ENCODE measurements around the gene HHIP. TPM values are rescaled to one million over a fixed set of nuclear protein-coding genes. Genes with fewer than 3 reads are reported as not detected.

HHIP gene
- total RNA-seq, 1 donor from 2014 or later, result 29.6 TPM

DNA sequence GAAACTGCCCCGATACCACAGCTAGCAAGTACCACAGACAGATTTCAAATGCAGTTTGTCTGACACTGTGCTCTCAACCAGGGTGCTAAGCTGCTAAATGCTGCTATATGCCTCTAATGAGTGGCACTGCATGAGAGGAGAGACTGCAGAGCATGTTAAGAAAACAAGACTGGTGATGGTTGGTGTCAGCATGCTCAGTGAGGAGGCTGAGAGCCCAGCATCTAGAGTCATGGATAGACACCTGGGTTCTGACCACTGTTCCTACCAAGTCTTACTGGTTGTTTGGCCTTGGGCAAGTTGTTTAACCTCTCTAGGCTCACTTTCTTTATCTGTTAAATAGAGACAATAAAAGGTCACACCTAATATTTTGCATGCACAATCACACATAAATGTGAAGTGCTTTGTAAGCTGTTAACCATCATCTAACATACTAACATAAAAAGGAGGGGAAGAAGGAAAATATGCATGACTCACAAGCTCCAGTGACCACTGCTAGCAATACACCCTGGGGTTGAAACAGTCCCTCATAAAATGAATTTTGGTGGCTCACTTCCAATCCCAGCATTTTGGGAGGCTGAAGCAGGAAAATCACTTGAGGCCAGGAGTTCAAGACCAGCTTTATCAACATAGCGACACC lies 20.7 kb downstream of the HHIP start:
- H3K27me3 Mint-ChIP-seq, result peaks cover 4% of the 10 kb centered on the region
- H3K9me3 Mint-ChIP-seq, result no peaks in the 10 kb centered on the region
- no peak for TF ChIP-seq CTCF (conservative IDR thresholded peaks at IDR 0.05)
- no peak for DNase-seq (ENCODE audit: extremely low spot score, unreplicated experiment)
- H3K4me3 Mint-ChIP-seq, result no peak overlapping the region
- H3K36me3 Mint-ChIP-seq, result no peaks in the 10 kb centered on the region
- H3K27ac Mint-ChIP-seq, result no peak overlapping the region
- H3K4me1 Mint-ChIP-seq (ENCODE audit: unreplicated experiment), result no peaks in the 10 kb centered on the region

- H3K27ac Mint-ChIP-seq, result no peak overlapping the region
- H3K36me3 Mint-ChIP-seq, result no peaks in the 10 kb centered on the region
- H3K4me1 Mint-ChIP-seq (ENCODE audit: unreplicated experiment), result no peaks in the 10 kb centered on the region
- H3K9me3 Mint-ChIP-seq, result no peaks in the 10 kb centered on the region
- no peak overlapping the region for H3K4me3 Mint-ChIP-seq
- TF ChIP-seq CTCF (conservative IDR thresholded peaks at IDR 0.05), result no peak
- DNase-seq (ENCODE audit: extremely low spot score, unreplicated experiment), result no peak
- peaks cover 4% of the 10 kb centered on the region for H3K27me3 Mint-ChIP-seq
Measured at GRCh38 chr4:144667500-144667899, 21.5 kb downstream of the HHIP start.

GRCh38 chr4:144670776-144671175 lies 24.8 kb downstream of the HHIP start:
- Mint-ChIP-seq H3K4me3 (no peak overlapping the region), H3K36me3 (no peaks in the 10 kb centered on the region), H3K9me3 (no peaks in the 10 kb centered on the region), H3K27ac (no peak overlapping the region), H3K4me1 (ENCODE audit: unreplicated experiment) (peaks cover 10% of the 10 kb centered on the region), H3K27me3 (peaks cover 4% of the 10 kb centered on the region)
- no peak for TF ChIP-seq CTCF (conservative IDR thresholded peaks at IDR 0.05)
- no peak for DNase-seq (ENCODE audit: extremely low spot score, unreplicated experiment)

- DNase-seq (ENCODE audit: extremely low spot score, unreplicated experiment), result no peak
- Mint-ChIP-seq H3K4me1 (ENCODE audit: unreplicated experiment) (peaks cover 10% of the 10 kb centered on the region), H3K36me3 (peaks cover 9% of the 10 kb centered on the region), H3K9me3 (no peaks in the 10 kb centered on the region), H3K4me3 (no peak overlapping the region), H3K27me3 (peaks cover 17% of the 10 kb centered on the region), H3K27ac (no peak overlapping the region)
- no peak for TF ChIP-seq CTCF (conservative IDR thresholded peaks at IDR 0.05)
Measured at GRCh38 chr4:144674711-144675110, 28.8 kb downstream of the HHIP start.

- Mint-ChIP-seq H3K27ac (no peak overlapping the region), H3K27me3 (peaks cover 15% of the 10 kb centered on the region), H3K9me3 (no peaks in the 10 kb centered on the region), H3K4me1 (ENCODE audit: unreplicated experiment) (peaks cover 7% of the 10 kb centered on the region), H3K36me3 (peaks cover 14% of the 10 kb centered on the region), H3K4me3 (no peak overlapping the region)
- TF ChIP-seq CTCF (conservative IDR thresholded peaks at IDR 0.05), result no peak
- DNase-seq (ENCODE audit: extremely low spot score, unreplicated experiment), result no peak
Measured at GRCh38 chr4:144681806-144682205, 35.9 kb downstream of the HHIP start.

GRCh38 chr4:144683516-144683915 lies 37.6 kb downstream of the HHIP start:
- Mint-ChIP-seq H3K36me3 (peaks cover 12% of the 10 kb centered on the region), H3K4me3 (no peak overlapping the region), H3K9me3 (no peaks in the 10 kb centered on the region), H3K27ac (no peak overlapping the region), H3K27me3 (peaks cover 10% of the 10 kb centered on the region), H3K4me1 (ENCODE audit: unreplicated experiment) (peaks cover 7% of the 10 kb centered on the region)
- DNase-seq (ENCODE audit: extremely low spot score, unreplicated experiment), result no peak
- no peak for TF ChIP-seq CTCF (conservative IDR thresholded peaks at IDR 0.05)

All from type B pancreatic cell (in vitro differentiated cells).